Upper lobe of left lung (tissue), 6 donors: ENCODE results near the gene PFKL. TPM values are rescaled to one million over a fixed set of nuclear protein-coding genes. Genes with fewer than 3 reads are reported as not detected.

ENCODE experiments used
- ATAC-seq, 2 donors: fragments of 200-7000 bp; cut with Tn5 transposase; one replicate each; pipeline ENCODE4 v1.9.1; 2022; ENCODE audit warnings: mild to moderate bottlenecking in 2 of 2, moderate library complexity in 2 of 2; ENCODE audit not compliant: low FRiP score in 2 of 2
- DNase-seq, 2 donors: peaks; one replicate each; pipeline ENCODE4 v3.0.0-alpha.2; 2019 to 2020
- H3K27ac ChIP-seq, 4 donors: fragments of 200-600 bp; sonication (generic); one replicate each; pipeline ENCODE4 v1.5.1; 2016 to 2019
- H3K27me3 ChIP-seq, 4 donors: fragments of 200-600 bp; sonication (generic); one replicate each; pipeline ENCODE4 v1.5.1; 2017 to 2019
- H3K36me3 ChIP-seq, 4 donors: fragments of 200-600 bp; sonication (generic); one replicate each; pipeline ENCODE4 v1.5.1; 2016 to 2019
- H3K4me1 ChIP-seq, 4 donors: fragments of 200-600 bp; sonication (generic); one replicate each; pipeline ENCODE4 v1.5.1; 2018 to 2019
- H3K4me3 ChIP-seq, 4 donors: fragments of 200-600 bp; sonication (generic); one replicate each; pipeline ENCODE4 v1.5.1; 2017 to 2019; ENCODE audit warnings: mild to moderate bottlenecking in 2 of 4, moderate library complexity in 1 of 4
- H3K9me3 ChIP-seq, 4 donors: fragments of 200-600 bp; sonication (generic); one replicate each; pipeline ENCODE4 v1.5.1; 2018 to 2019
- CTCF ChIP-seq, 6 experiments: fragments of 450-650 bp in 4 of 6; fragments of 200-600 bp in 2 of 6; sonication (generic) in 2 of 6; IDR thresholded peaks; one replicate each; pipeline ENCODE4 v1.5.1; 2016 to 2019; ENCODE audit warnings: antibody characterized with exemption in 6 of 6
- EP300 ChIP-seq, 4 donors: sonication (generic); formaldehyde crosslinking; IDR thresholded peaks; one replicate each; pipeline ENCODE4 v1.5.1; 2017; ENCODE audit warnings: antibody characterized with exemption in 4 of 4, control low read depth in 2 of 4
- POLR2A ChIP-seq, 4 donors: fragments of 450-650 bp; IDR thresholded peaks; one replicate each; pipeline ENCODE4 v1.5.1; 2016 to 2017; ENCODE audit warnings: antibody characterized with exemption in 4 of 4, mild to moderate bottlenecking in 2 of 4
- POLR2AphosphoS5 ChIP-seq, 2 donors: sonication (generic); formaldehyde crosslinking; IDR thresholded peaks; one replicate each; pipeline ENCODE4 v1.5.1; 2017; ENCODE audit warnings: antibody characterized with exemption in 2 of 2
- WGBS, 2 donors: methylation state at CpG; one replicate each; pipeline ENCODE4 v1.1.5; 2017 to 2018; 5-methylcytosine and 5-hydroxymethylcytosine counted together
- total RNA-seq, 6 donors: library from RNA; depleted of rRNA in 4 of 6; stranded (reverse); fragments of >200 nt in 4 of 6; gene quantifications; one replicate each; pipeline versions ENCODE4 v1.1.0 to v1.2.1, GENCODE V29; 2016 to 2021
- donor health status: DM: no; HTN: no; CAD: no; lungs with moderate emphysema.
- donor health status: DM: no; HTN: yes; CAD: no; lungs with severe emphysema.

Gene PFKL
- total RNA-seq, 6 donors from 2014 or later: 69.8 to 157 (median 135) TPM

GRCh38 chr21:44352253-44352860 lies 52.5 kb downstream of the PFKL start:
- ATAC-seq (no peak), DNase-seq (peak in 1 of 2 donors; percentile 55)
- Histone ChIP-seq H3K27me3 (peaks cover 0 to 20% (median 10%) of the 10 kb centered on the region in 4 donors), H3K36me3 (no peaks in the 10 kb centered on the region), H3K9me3 (no peaks in the 10 kb centered on the region), H3K27ac (peak overlapping the region; percentile 11 to 86 (median 78)), H3K4me1 (peaks cover 6 to 56% (median 28%) of the 10 kb centered on the region in 4 donors), H3K4me3 (peak overlapping the region in 1 of 4 donors; percentile 38)
- 73 to 84% methylated on average over 10 to 17 of the region's 17 CpGs for WGBS, 2 donors
- TF ChIP-seq POLR2AphosphoS5 (IDR thresholded peaks at IDR 0.05) (no peak), EP300 (IDR thresholded peaks at IDR 0.05) (no peak), POLR2A (IDR thresholded peaks at IDR 0.05) (no peak), CTCF (IDR thresholded peaks at IDR 0.05) (no peak)

GRCh38 chr21:44353191-44353970 lies 53.5 kb downstream of the PFKL start, which contains the start of gene TRPM2:
Gene TRPM2 (plus strand): TSS chr21:44353621. CDS start chr21:44353701, 80 bp downstream.
- peaks cover 4 to 46% (median 25%) of the 10 kb centered on the region in 4 donors for H3K4me1 ChIP-seq
- peak within 1 kb of the TSS in 3 of 4 donors; percentile 21 to 38 (median 25) for H3K4me3 ChIP-seq
- DNase-seq (peak; percentile 73 to 75), ATAC-seq (peak; percentile 36 to 80)
- H3K27ac ChIP-seq: peak within 1 kb of the TSS; percentile 76 to 86 (median 78)
- H3K36me3 ChIP-seq: no peaks in the 10 kb centered on the region
- no peaks in the 10 kb centered on the region for H3K9me3 ChIP-seq
- peaks cover 0 to 20% (median 10%) of the 10 kb centered on the region in 4 donors for H3K27me3 ChIP-seq
- TF ChIP-seq POLR2A (IDR thresholded peaks at IDR 0.05) (peak in 1 of 4 donors; percentile 43), POLR2AphosphoS5 (IDR thresholded peaks at IDR 0.05) (peak in 1 of 2 donors; percentile 7), CTCF (IDR thresholded peaks at IDR 0.05) (no peak), EP300 (IDR thresholded peaks at IDR 0.05) (no peak)
- WGBS, 2 donors: 51 to 57% methylated on average over 10 to 21 of the region's 21 CpGs

GRCh38 chr21:44354001-44354405 lies 54.1 kb downstream of the PFKL start:
- 57 to 63% methylated on average over 8 of the region's 8 CpGs for WGBS, 2 donors
- Histone ChIP-seq H3K9me3 (no peaks in the 10 kb centered on the region), H3K4me1 (peaks cover 4 to 46% (median 23%) of the 10 kb centered on the region in 4 donors), H3K27ac (peak overlapping the region; percentile 76 to 86 (median 78)), H3K27me3 (peaks cover 0 to 20% (median 10%) of the 10 kb centered on the region in 4 donors), H3K4me3 (peak overlapping the region in 3 of 4 donors; percentile 21 to 38 (median 25)), H3K36me3 (no peaks in the 10 kb centered on the region)
- DNase-seq (peak in 1 of 2 donors; percentile 37), ATAC-seq (peak in 1 of 2 donors; percentile 31)
- no peak for TF ChIP-seq EP300 (IDR thresholded peaks at IDR 0.05)
- no peak for TF ChIP-seq POLR2AphosphoS5 (IDR thresholded peaks at IDR 0.05)
- no peak for TF ChIP-seq POLR2A (IDR thresholded peaks at IDR 0.05)
- TF ChIP-seq CTCF (IDR thresholded peaks at IDR 0.05): no peak

GRCh38 chr21:44354775-44355771 lies 55.2 kb downstream of the PFKL start:
- DNase-seq (no peak), ATAC-seq (no peak)
- Histone ChIP-seq H3K27ac (peak overlapping the region; percentile 29 to 86 (median 78)), H3K4me1 (peaks cover 2 to 38% (median 20%) of the 10 kb centered on the region in 4 donors), H3K4me3 (peak overlapping the region in 2 of 4 donors; percentile 25 to 38), H3K27me3 (peaks cover 0 to 12% (median 6%) of the 10 kb centered on the region in 4 donors), H3K9me3 (no peaks in the 10 kb centered on the region), H3K36me3 (no peaks in the 10 kb centered on the region)
- 67 to 71% methylated on average over 19 to 21 of the region's 24 CpGs for WGBS, 2 donors
- TF ChIP-seq CTCF (IDR thresholded peaks at IDR 0.05): no peak
- TF ChIP-seq EP300 (IDR thresholded peaks at IDR 0.05): no peak
- no peak for TF ChIP-seq POLR2AphosphoS5 (IDR thresholded peaks at IDR 0.05)
- no peak for TF ChIP-seq POLR2A (IDR thresholded peaks at IDR 0.05)
